SU-DHL-6 (cell line): Measurements from ENCODE around the gene TREX2.

Experiments used
- H2AFZ ChIP-seq: fragments of 200-600 bp; sonication (generic); 2 replicates; pipeline ENCODE4 v1.6.1; 2014; ENCODE audit warnings: low read depth, mild to moderate bottlenecking, moderate library complexity, mixed read lengths, antibody characterized with exemption, low read length; ENCODE audit not compliant: severe bottlenecking
- H3F3A ChIP-seq: fragments of 200-600 bp; shearing (Covaris generic); 2 replicates; pipeline ENCODE4 v1.6.0; 2016; ENCODE audit warnings: antibody characterized with exemption, mild to moderate bottlenecking; ENCODE audit not compliant: insufficient read depth
- H3K27ac ChIP-seq: fragments of 200-600 bp; sonication (generic); 2 replicates; pipeline ENCODE4 v1.5.1; 2016; ENCODE audit warnings: low read depth, mild to moderate bottlenecking, low read length, moderate library complexity, mixed read lengths
- H3K27me3 ChIP-seq: fragments of 200-600 bp; sonication (generic), shearing (Covaris generic); 2 replicates; pipeline ENCODE4 v1.6.0; 2014; ENCODE audit warnings: mild to moderate bottlenecking, low read length
- H3K36me3 ChIP-seq: fragments of 200-600 bp; sonication (generic); 2 replicates; pipeline ENCODE4 v1.6.1; 2014; ENCODE audit warnings: mild to moderate bottlenecking, low read length, mixed read lengths
- H3K4me2 ChIP-seq: fragments of 300-600, 200-600 bp; shearing (Covaris generic), sonication (generic); 2 replicates; pipeline ENCODE4 v1.6.0; 2014; ENCODE audit warnings: low read length, low read depth, mild to moderate bottlenecking; ENCODE audit not compliant: poor library complexity, severe bottlenecking
- H3K4me3 ChIP-seq: fragments of 200-600 bp; sonication (generic); 2 replicates; pipeline ENCODE4 v1.5.1; 2014; ENCODE audit warnings: antibody characterized with exemption, low read length, mild to moderate bottlenecking, mixed read lengths; ENCODE audit not compliant: insufficient read depth, poor library complexity, severe bottlenecking
- H3K79me2 ChIP-seq: fragments of 200-600 bp; sonication (generic); 2 replicates; pipeline ENCODE4 v1.6.1; 2014; ENCODE audit warnings: mild to moderate bottlenecking, low read length, moderate library complexity; ENCODE audit not compliant: insufficient read depth
- H3K9ac ChIP-seq: fragments of 200-600 bp; sonication (generic); 2 replicates; pipeline ENCODE4 v1.7.0; 2014; ENCODE audit warnings: mild to moderate bottlenecking, low read length
- H3K9me2 ChIP-seq: fragments of 200-600 bp; sonication (generic); replicated peaks from 2 replicates; pipeline ENCODE4 v1.6.1; 2014; ENCODE audit warnings: low read length; ENCODE audit not compliant: insufficient read depth
- H3K9me3 ChIP-seq: fragments of 200-600 bp; sonication (generic); 2 replicates; pipeline ENCODE4 v1.6.1; 2014; ENCODE audit warnings: low read length, mixed read lengths; ENCODE audit not compliant: insufficient read depth
- H4K20me1 ChIP-seq: fragments of 200-600 bp; sonication (generic); 2 replicates; pipeline ENCODE4 v1.6.1; 2014; ENCODE audit warnings: low read depth, mild to moderate bottlenecking, antibody characterized with exemption, low read length, moderate library complexity, mixed read lengths
- CTCF ChIP-seq: fragments of 200-600 bp; sonication (generic); IDR thresholded peaks from one replicate; pipeline ENCODE4 v1.5.1; 2017; ENCODE audit warnings: antibody characterized with exemption, mild to moderate bottlenecking, low read length, moderate library complexity; ENCODE audit not compliant: insufficient read depth, poor library complexity, severe bottlenecking
- EZH2phosphoT487 ChIP-seq: fragments of 200-600 bp; sonication (generic), shearing (Covaris generic); conservative IDR thresholded peaks from 2 replicates; pipeline ENCODE4 v1.6.1; 2018; ENCODE audit warnings: mild to moderate bottlenecking, antibody characterized with exemption, low read length, moderate library complexity, mixed read lengths

TREX2 gene

GRCh38 chrX:153477901-153478300 lies 32.0 kb upstream of the TREX2 start:
- no peak for TF ChIP-seq CTCF
- no peak for TF ChIP-seq EZH2phosphoT487
- H4K20me1 ChIP-seq = no peaks in the 10 kb centered on the region
- no peak overlapping the region for H3K4me3 ChIP-seq
- no peak overlapping the region for H3K4me2 ChIP-seq
- H3F3A ChIP-seq = no peaks in the 10 kb centered on the region
- H3K79me2 ChIP-seq = no peaks in the 10 kb centered on the region
- H3K9me3 ChIP-seq = no peaks in the 10 kb centered on the region
- no peaks in the 10 kb centered on the region for H3K27me3 ChIP-seq
- H2AFZ ChIP-seq = no peak overlapping the region
- no peaks in the 10 kb centered on the region for H3K9me2 ChIP-seq
- no peak overlapping the region for H3K27ac ChIP-seq
- no peak overlapping the region for H3K9ac ChIP-seq
- no peaks in the 10 kb centered on the region for H3K36me3 ChIP-seq

DNA sequence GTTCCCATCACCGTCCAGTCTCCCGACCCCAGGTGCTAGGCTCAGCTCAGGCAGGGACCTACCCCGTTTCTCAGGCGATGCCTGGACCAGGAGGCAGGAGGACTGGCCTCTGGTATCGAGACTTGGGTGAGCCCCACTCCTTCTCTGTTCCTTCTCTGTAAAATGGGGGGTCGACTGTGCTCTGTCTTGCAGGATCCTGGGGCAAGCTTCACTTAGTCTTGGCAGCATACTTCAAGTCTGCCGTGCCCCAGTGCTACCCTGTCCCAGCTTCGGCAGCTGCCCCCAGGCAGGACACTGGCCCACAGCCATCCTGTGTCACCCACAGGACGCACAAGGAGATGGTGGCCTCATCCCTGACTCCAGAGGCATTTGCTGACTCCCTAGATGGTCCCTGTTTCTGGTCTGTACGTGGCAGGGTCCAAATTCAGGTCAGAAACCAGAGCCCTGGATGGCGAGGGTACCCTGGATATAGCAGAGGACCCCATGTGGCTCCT lies 31.6 kb upstream of the TREX2 start:
- H3K27ac ChIP-seq = no peak overlapping the region

GRCh38 chrX:153476666-153477363 lies 31.0 kb upstream of the TREX2 start:
- Histone ChIP-seq H3K27me3 (no peaks in the 10 kb centered on the region), H3F3A (no peaks in the 10 kb centered on the region), H4K20me1 (no peaks in the 10 kb centered on the region), H2AFZ (no peak overlapping the region), H3K36me3 (no peaks in the 10 kb centered on the region), H3K4me2 (no peak overlapping the region), H3K9me2 (no peaks in the 10 kb centered on the region), H3K4me3 (no peak overlapping the region), H3K27ac (no peak overlapping the region), H3K9ac (no peak overlapping the region), H3K9me3 (no peaks in the 10 kb centered on the region), H3K79me2 (no peaks in the 10 kb centered on the region)
- TF ChIP-seq CTCF (no peak), EZH2phosphoT487 (no peak)

More for the DNA sequence above, 31.6 kb upstream of the TREX2 start:
- no peaks in the 10 kb centered on the region for H3K79me2 ChIP-seq
- no peaks in the 10 kb centered on the region for H3F3A ChIP-seq
- no peak overlapping the region for H3K9ac ChIP-seq
- H3K27me3 ChIP-seq = no peaks in the 10 kb centered on the region
- no peak overlapping the region for H2AFZ ChIP-seq
- H3K9me3 ChIP-seq = no peaks in the 10 kb centered on the region
- no peak overlapping the region for H3K4me3 ChIP-seq
- H3K4me2 ChIP-seq = no peak overlapping the region
- no peaks in the 10 kb centered on the region for H3K9me2 ChIP-seq
- no peak for TF ChIP-seq CTCF
- no peak for TF ChIP-seq EZH2phosphoT487
- no peaks in the 10 kb centered on the region for H3K36me3 ChIP-seq
- no peaks in the 10 kb centered on the region for H4K20me1 ChIP-seq
